ENCODE measurements around the gene LGALS9C. TPM values are rescaled to one million over a fixed set of nuclear protein-coding genes. Genes with fewer than 3 reads are reported as not detected.
"Not testable (repeated sequence)": the region's sequence is repeated elsewhere in the genome, so short reads cannot be mapped to it uniquely, and the experiment has no call there.

LGALS9C gene
- under 1 TPM in 2 of 4 donors, not detected in 2; 0.08 to 0.20 TPM for polyA plus RNA-seq (ENCODE audit: insufficient read length in 4 of 4)

DNA sequence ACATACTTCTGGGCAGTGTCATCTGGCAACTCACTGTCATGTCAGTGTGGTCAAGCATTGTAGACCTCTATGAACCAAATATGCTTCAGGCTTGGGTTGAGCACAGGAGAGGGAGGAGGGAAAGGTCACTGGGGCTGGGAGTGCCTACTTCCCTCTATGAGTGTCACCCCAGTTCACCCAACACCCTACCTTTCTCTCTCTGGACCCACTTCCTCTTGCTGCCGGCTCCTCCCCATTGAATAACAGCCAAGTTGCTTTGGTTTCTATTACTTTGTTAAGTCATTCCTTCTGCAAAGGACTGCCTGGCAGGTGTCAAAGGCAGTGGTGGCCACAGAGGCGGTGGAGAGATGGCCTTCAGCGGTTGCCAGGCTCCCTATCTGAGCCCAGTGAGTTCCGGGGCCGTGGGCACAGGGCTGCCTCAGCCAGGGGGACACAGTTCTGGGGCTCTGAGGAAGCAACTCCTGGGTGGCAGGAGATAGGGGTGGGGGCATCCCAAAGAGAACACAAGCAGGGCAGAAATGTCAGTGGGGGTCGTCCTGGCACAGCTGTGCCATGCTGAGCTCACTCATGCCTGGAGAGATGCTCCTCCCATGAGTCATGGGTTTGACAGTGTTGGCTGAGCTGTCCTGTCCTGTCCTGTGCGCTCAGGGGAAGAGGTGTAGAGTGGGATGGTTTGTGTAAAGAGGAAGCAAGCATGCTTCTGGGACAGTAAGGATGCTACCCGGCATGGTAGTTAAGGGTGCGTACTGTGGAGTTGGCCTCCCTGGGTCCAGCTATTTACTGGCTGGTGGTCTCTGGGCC lies at the start of gene LGALS9C:
Gene LGALS9C, plus strand, starts transcription at position 282 of the 801 bp plus-strand sequence. Its CDS starts 66 bp downstream, at position 348.
- DNase-seq (ENCODE audit: low read depth in 4 of 4, low spot score in 3 of 4), result not testable (repeated sequence)

DNA sequence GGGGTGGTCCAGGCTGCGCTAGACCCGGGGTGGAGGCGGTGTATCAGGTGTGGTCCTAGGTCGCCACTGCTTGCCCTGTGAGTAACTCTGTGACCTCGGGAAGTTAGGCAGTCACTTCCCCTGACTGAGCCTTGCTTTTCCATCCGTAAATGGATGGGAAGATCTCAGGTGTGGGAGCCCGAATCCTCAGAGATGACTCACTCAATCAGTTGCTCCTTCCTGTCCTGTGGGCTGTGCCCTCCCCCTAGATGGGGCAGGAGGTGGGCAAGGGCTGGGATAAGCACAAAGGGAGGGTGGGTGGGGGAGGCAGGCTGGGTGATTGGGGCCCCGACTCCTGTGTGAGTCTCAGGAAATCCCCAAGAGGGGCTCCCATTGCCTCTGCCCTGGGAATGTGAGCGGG lies 44.4 kb upstream of the LGALS9C start:
- not testable (repeated sequence) for DNase-seq (ENCODE audit: low read depth in 4 of 4, low spot score in 3 of 4)

DNA sequence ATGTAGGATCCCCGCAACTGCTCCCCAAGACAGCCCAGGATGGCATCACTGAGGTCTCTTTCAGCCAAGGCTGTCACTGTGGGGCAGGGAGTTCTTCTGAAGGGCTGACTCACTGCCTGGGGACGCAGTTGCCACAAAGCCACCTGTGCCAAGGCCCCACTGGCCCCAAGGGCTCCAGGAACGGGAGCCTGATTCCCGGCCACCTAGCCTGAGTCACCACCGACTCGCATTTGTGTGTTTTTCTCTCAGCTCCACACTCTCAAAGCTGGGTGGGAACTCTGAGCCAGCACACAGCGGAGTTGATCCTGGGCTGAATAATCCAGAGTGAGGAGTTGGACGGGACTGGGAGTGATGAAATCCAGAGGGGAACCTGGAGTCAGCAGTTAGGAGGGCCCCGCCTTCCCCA lies 37.1 kb upstream of the LGALS9C start:
- DNase-seq (ENCODE audit: low read depth in 4 of 4, low spot score in 3 of 4), result not testable (repeated sequence)

DNA sequence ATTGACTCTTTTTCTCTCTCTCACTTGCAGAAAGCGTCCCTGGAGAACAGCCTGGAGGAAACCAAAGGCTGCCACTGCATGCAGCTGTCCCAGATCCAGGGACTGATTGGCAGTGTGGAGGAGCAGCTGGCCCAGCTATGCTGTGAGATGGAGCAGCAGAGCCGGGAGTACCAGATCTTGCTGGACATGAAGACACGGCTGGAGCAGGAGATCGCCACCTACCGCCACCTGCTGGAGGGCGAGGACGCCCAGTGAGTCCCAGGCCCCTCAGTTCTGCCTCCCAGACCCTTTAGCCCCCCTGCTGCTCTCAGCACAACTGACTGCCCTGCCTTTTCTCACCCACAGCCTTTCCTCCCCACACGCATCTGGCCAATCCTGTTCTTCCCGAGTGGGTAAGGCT lies 34.5 kb upstream of the LGALS9C start:
- DNase-seq (ENCODE audit: low read depth in 4 of 4, low spot score in 3 of 4), result not testable (repeated sequence)

DNA sequence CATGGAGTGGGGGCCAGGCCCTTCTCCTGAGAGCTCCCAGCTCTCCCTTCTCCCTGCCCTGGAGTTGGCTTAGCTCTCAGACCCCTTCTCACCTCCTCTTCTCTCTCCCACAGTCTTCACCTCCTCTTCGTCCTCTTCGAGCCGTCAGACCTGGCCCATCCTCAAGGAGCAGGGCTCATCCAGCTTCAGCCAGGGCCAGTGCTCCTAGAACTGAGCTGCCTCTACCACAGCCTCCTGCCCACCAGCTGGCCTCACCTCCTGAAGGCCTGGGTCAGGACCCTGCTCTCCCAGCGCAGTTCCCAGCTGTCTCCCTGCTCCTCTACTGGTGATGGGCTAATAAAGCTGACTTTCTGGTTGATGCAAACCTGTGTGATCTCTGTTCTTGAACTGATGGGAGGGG lies 34.1 kb upstream of the LGALS9C start:
- not testable (repeated sequence) for DNase-seq (ENCODE audit: low read depth in 4 of 4, low spot score in 3 of 4)

DNA sequence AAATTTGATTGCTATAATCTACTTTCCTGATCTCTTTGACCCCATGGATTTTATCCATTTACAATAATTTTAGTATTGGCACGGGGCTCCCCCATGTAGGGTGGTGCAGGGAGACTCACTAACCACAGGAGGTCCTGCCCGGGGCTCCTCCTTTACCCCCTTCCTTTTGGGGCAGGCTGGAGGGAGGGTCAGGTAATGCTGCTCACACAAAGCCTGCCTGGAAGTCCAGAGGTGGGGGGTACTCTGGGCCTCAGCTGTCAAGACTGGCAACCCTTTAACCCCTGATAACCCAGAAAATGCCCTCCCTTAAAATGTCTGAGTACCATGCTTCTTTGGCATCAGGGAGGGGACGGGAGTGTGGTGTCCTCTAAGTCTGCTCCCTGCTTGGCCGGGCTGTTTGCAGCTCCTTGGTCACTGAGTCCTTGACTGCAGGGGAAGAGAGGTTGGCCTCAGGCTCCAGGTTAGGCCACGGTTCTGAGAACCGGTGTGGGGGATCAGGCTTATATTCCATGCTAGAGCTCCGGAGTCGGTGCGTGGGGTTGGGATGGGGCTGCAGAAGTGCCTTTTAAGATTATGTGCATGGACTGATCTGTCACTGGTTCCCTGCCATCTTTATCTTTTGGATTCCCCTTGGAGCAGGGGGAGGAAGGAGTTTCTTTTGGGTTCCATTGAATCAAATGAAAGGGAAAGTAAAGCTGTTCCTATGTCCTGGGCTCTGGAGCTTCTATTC lies 28.9 kb upstream of the LGALS9C start:
- DNase-seq (ENCODE audit: low read depth in 4 of 4, low spot score in 3 of 4), result not testable (repeated sequence)

DNA sequence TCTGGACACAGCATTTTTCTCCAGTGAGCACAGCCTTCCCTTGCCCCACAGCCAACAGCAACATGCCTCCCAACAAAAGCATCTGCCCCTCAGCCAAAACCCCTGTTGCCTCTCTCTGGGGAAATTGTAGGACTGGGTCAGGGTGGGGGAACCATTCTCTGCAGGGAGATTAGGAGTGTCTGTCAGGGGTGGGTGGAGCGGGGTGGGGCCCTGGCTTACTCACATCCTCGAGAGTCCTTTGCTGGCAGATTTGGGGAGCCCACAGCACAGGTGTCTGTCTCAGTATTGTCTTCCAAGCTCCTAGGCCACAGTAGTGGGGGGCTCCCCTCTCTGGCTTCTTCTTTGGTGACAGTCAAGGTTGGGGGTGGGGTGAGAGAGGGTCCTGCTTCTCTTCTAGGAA lies 28.3 kb upstream of the LGALS9C start:
- not testable (repeated sequence) for DNase-seq (ENCODE audit: low read depth in 4 of 4, low spot score in 3 of 4)

DNA sequence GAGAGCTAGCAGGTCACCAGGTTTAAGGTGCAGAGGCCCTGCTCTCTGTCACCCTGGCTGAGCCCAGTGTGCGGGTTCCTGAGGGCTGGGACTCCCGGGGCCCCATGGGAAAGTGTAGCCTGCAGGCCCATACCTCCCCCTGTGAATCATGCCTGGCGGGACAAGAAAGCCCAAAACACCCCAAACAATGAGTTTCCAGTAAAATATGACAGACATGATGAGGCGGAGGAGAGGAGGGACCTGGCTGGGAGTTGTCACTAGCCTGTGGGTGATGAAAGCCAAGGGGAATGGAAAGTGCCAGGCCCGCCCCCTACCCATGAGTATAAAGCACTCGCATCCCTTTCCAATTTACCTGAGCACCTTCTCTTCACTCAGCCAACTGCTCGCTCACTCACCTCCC lies 26.8 kb upstream of the LGALS9C start:
- DNase-seq (ENCODE audit: low read depth in 4 of 4, low spot score in 3 of 4), result not testable (repeated sequence)

DNA sequence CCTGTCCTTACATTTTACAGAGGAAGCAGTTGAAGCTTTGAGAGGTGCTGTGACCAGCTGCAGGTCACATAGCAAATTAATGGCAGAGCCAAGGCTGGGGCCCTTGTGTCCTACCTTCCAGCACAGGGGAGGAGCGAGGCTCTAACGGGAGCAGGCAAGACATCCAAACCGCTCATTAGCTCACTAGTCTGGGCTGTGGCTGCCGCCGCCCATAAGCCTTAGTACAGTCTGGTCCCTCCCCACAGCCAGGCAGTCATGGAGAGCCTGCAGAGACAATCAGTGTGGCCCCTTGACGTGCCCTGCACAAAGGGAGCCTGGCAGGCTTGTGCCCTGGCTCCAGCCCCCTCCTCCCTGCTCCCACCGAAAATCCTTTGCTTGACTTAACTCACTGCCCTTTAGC lies 25.6 kb upstream of the LGALS9C start:
- not testable (repeated sequence) for DNase-seq (ENCODE audit: low read depth in 4 of 4, low spot score in 3 of 4)

DNA sequence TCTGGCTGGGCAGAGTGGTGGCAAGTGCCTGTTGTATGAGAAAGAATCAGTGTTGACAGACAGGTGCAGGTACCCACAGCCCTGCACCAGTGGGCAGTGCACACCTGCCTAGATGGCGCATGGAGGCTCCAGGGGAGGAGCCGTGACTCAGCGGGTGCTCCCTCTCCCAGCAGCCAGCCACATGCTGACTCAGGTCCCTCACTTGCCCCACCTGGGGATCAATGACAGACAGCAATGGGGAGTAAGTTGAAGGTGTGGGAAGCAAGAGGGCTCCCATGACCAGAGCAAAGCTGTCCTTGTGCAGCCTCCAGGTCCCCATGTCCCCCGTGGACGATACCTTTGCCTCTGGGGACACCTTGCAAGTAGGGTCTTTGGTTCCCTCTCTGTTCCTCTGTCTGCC lies 24.6 kb upstream of the LGALS9C start:
- not testable (repeated sequence) for DNase-seq (ENCODE audit: low read depth in 4 of 4, low spot score in 3 of 4)

DNA sequence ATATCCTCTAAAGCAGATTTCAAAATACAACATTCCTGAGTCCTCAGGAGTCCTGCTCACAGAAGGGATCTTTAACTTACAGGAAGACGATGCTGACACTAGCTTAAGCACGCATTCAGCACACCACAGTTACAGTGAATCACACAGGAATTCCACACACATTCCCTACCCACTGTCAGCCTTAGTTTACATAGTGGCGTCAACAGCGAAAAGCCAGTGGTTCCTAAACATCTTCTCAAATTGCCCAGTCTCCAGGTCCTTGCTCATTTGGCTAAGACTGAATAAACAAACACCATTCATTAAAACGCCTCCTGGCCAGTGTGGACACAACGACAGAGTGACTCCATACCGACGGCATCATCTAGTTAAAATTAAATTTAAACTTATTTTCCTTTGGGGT lies 17.6 kb upstream of the LGALS9C start:
- not testable (repeated sequence) for DNase-seq (ENCODE audit: low read depth in 4 of 4, low spot score in 3 of 4)

DNA sequence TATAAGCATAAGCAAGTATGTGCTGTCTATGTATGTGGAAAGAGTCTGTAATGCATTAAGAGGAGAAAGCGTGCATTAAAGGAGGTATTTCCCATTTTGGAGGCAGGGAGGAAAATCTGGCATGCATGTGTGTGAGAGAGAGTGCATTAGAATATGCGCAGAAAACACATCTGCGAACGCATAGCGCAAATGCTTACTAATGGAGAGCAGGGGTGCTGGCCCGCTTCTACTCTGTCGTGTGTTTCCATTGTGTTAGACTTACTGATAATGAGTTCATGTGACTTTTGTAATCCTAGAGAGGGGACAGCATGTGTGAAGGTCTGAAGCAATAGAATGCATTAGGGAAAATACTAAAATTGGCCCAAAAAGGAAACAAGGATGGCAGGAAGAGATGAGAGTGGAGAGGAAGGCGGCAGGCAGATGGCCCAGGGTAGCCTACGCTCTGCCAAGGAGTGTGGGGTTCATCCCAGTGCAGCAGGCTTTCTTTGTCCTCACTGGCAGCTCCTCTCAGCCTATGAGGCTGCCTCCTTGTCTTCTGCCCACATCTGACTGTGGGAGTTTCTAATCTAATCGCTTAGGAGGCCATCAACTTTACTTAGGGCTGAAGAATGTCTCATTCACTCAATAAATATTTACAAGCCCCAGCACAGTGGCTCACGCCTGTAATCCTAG lies 12.6 kb upstream of the LGALS9C start:
- DNase-seq (ENCODE audit: low read depth in 4 of 4, low spot score in 3 of 4), result not testable (repeated sequence)

DNA sequence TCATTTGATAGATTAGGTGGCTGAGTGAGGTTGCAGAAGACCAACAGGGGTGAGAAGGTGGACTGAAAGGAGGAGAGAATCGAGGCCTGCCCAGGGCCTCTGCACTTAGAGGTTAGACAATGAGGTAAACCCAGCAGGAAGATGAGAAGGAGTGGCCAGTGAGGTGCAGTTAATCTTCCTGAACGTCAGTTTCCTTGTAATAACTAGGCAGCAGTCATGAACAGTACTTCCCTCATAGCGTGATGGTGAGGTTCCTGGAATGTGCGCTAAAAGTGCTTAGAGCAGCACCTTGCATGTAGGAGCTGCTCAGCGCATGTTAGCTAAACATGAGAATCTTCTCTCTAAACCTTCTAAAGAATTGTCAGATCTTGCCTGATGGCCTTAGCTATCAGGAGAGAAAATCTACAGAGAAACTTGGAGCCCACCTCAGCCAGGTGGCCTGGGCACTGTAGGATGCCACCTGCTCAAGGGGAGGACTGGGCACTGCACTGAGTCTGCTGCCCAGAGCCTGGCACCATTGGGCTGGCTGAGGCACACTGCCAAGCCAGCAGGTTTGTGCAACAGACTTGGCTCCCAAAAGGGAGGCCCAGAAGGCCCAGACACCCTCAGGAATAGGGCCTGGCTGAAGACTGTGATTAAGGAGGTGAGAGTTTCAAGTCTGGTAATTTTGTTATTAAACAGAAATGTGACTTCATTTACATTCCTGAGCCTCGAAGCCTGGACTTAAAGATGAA lies 10.2 kb upstream of the LGALS9C start:
- DNase-seq (ENCODE audit: low read depth in 4 of 4, low spot score in 3 of 4), result not testable (repeated sequence)

DNA sequence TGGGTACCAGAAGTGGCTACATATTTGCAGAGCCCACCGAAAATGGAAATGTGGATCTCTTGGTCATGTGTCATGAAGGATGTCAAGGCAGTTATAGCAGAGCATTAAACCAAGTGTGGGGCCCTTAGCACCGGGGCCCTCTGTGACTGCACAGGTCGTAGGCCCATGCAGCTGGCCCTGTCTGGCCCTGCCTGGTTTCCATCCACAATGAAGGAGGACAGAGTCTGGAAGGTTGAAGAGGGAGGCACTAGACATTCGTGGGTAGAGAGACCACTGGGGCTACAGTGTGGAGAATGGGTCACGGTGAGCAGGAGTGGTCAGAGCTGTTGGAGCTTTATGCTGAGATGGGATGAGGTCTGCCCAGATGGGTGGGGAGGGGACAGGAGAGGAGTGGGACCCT lies 9.6 kb upstream of the LGALS9C start:
- DNase-seq (ENCODE audit: low read depth in 4 of 4, low spot score in 3 of 4), result not testable (repeated sequence)

DNA sequence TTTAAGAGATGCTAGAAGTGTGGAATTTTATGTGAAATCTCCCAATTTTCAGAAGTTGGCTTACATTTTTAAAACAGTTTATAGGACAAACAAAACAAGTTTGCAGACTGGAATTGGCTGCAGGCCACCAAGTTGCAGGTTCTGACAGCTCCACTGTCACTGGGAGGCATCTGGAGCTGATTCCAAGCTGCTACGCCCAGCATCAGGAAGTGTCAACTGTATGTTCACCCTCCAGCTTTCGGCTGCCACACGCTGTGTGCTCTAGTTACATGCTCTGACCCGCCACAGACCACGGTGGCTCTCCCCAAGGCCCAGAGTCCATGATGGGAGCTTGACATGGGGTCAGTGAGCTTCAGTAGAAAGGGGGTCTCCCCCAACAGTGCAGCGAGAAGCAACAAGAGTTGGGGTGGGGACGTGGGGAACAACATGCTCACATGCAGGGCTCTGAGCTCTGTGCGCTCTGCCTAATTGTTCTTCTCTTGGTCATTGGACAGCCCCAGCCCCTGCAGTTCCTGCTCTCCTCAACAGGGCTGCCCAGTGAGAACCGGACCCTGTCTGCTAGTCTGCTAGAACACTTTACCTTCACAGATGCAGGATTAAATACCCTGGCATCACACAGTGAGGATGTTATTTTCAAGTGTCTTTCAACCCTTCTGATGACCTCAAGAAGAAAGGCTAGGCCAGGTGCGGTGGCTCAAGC lies 8.0 kb upstream of the LGALS9C start:
- DNase-seq (ENCODE audit: low read depth in 4 of 4, low spot score in 3 of 4), result not testable (repeated sequence)

DNA sequence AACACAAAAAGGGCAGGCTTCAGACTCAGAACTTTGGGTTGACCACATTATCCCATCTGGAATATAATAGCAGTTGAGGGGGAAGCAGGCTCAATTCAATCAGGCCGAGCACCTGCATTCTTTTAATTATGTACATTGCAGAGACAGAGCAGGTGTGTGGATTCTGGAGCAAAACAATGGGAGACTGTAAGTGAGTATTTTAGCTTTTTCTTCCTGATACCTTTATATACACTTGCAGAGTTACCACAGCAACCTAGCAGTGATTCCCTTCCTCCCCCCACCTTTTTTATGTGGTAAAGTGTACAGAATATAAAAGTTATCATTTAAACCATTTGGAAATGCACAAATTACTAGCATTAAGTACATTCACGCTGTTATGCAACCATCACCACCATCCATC lies 6.8 kb upstream of the LGALS9C start:
- DNase-seq (ENCODE audit: low read depth in 4 of 4, low spot score in 3 of 4), result not testable (repeated sequence)

DNA sequence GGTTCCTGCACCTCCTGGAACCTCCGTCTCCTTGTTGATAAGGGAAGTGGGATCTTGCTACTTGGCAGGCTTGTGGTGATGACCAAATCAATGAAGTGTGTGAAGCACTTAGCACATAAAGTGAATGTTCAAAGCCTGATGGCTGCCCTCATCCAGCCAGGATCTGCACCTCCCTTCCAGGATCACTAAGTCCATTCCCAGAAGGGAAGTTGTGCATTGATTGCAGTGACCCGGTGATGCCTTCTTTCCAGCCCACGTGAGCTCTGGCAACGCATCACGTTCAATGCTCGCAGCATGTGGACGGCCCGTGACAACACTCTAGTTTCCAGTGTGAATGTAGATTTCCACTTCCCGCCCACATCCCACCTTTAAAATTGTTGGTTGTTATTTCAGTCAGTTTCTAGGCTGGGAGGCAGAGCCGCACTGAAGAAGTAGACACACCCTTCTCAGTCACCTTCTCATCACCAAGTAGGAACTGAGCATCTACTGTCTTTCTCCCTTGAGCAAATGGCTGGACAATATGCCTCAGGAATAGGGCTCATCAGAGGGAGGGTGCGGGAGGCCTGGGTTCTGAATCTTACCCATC lies 6.2 kb upstream of the LGALS9C start:
- DNase-seq (ENCODE audit: low read depth in 4 of 4, low spot score in 3 of 4), result not testable (repeated sequence)

DNA sequence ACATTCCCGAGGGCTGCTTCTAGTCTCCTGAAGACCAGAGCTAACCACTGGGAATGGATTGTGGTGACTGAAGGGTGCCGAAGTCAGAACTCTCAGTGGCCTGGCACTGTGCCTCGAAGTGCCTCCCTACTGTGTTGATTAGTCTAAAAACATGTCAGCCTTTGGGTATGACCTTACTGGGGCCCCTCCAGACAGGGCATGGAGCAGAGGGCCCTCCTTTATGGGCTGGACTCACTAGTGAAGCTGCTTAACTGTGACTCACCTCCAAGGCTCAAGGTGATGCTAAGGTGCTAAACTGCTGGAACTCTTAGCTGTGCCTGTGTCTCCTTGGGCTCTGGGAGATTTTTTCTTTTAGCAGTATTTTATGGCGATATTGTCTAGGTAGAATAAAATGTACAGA lies 2.6 kb upstream of the LGALS9C start:
- not testable (repeated sequence) for DNase-seq (ENCODE audit: low read depth in 4 of 4, low spot score in 3 of 4)

DNA sequence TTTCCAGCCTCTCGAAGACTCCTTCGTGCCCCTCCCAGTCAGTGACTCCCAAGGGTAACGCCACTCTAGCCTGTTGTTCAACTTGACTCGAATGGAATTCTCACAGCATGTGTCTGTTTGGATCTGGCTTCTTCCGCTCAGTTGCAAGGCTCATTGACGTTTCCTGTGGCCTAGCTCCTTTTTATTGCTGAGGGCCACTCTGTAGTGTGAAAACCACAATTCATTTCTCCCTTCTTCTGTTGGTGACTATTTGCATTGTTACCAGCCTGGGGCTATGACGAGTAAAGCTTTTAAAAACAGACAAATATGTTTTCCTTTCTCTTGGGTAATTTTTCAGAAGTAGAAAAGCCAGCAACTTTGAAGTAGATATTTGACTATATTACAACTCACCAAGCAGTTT lies 1.8 kb upstream of the LGALS9C start:
- not testable (repeated sequence) for DNase-seq (ENCODE audit: low read depth in 4 of 4, low spot score in 3 of 4)
